ENCODE results near the gene TBX10.

The TBX10 gene

DNA sequence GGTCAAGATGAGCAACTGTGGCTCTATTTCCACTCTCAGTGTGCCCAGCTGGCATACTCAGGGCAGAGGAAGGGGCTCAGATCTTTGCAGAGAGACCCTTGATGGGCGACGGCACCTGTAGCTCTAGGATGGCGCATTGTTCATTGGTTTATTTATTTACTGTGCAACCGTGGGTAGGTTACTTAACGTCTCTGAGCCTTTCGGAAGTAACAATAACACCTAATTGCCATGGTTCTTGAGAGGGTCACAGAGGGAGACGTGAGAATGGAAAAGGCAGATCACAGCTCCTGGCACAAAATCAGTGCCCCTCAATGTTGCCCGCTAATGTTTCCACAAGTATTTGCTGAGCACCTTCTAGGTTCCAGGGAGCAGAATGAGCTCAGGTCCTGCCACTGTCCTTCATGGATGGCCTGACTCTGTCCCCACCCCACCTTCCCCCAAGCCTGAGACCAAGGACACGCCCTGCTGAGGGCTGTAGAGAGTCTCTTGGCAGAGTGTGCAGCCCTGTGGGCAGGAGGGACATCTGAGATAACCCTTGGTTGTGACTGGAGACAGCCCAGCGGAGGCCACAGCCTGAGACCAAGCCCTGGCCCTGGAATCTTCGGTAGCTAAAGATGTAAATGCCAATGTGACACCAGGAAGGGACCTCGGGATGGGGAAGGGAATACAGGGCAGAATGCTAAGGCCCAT is 35.6 kb upstream of the TBX10 start:
- no peak overlapping the region for H3K4me3 ChIP-seq
- TF ChIP-seq, protein P1, sequence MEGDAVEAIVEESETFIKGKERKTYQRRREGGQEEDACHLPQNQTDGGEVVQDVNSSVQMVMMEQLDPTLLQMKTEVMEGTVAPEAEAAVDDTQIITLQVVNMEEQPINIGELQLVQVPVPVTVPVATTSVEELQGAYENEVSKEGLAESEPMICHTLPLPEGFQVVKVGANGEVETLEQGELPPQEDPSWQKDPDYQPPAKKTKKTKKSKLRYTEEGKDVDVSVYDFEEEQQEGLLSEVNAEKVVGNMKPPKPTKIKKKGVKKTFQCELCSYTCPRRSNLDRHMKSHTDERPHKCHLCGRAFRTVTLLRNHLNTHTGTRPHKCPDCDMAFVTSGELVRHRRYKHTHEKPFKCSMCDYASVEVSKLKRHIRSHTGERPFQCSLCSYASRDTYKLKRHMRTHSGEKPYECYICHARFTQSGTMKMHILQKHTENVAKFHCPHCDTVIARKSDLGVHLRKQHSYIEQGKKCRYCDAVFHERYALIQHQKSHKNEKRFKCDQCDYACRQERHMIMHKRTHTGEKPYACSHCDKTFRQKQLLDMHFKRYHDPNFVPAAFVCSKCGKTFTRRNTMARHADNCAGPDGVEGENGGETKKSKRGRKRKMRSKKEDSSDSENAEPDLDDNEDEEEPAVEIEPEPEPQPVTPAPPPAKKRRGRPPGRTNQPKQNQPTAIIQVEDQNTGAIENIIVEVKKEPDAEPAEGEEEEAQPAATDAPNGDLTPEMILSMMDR (IDR thresholded peaks at IDR 0.05) = no peak
- DNase-seq = no peak
- H3K4me1 ChIP-seq = no peaks in the 10 kb centered on the region
- no peak overlapping the region for H3K27ac ChIP-seq
- H3K36me3 ChIP-seq = no peaks in the 10 kb centered on the region
- intact Hi-C loops (cut with DNase I; ENCODE audit: low total_unique reads) = no loop called here
- H3K9me3 ChIP-seq = no peaks in the 10 kb centered on the region
- peaks cover 0 to 42% of the 10 kb centered on the region in 2 donors for H3K27me3 ChIP-seq

DNA sequence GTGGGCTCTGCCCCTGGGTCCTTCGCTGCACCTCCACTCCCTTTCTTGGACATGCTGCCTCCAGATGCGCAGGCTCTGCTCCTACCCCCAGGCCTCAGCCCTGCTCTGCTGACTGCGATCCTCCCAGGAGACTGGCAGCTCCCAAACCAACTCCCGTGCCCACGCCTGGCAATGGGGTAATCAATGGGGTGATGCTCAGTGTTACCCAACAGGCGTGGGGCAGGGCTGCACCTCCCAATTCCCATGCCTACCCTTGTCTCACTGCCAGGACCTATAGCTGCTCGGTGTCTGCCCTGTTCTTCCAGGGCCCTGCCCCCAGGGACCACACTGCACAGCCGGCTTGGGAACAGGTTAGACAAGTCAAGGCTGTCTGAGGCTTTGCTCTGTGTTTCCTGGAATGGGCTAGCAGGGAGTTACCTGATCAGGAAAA is 34.9 kb upstream of the TBX10 start, which contains the start of gene ALDH3B2:
Gene ALDH3B2, minus strand, starts transcription at position 182 of the 430 bp plus-strand sequence. CDS start 7,688 bp downstream, outside the sequence.
- TF ChIP-seq, protein P1 (IDR thresholded peaks at IDR 0.05) = no peak
- no peak for DNase-seq
- Histone ChIP-seq H3K36me3 (no peaks in the 10 kb centered on the region), H3K4me3 (no peak within 1 kb of the TSS), H3K27me3 (peaks cover 0 to 42% of the 10 kb centered on the region in 2 donors), H3K4me1 (no peaks in the 10 kb centered on the region), H3K9me3 (no peaks in the 10 kb centered on the region), H3K27ac (no peak within 1 kb of the TSS)
- intact Hi-C loops (cut with DNase I; ENCODE audit: low total_unique reads) = no loop called here

DNA sequence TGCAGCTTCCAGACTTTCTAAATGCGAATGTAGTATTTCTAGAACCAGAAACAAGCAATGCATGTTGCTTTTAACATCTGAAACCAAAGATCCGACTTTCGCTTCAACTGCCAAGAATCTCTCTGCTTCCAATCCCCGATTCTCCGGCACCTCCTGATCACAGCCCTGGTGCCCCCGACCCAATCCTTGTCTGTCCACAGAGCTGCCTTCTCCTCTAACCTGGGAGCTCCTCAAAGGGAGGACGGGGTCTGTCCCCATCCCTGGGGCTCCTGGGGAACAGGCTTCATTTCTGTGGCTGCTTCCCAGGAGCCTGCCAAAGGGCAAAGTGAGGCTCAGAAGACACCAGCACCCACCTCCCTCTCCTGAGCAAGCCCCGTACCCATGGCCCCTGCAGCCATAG is 34.3 kb upstream of the TBX10 start:
- Histone ChIP-seq H3K27ac (no peak overlapping the region), H3K4me3 (no peak overlapping the region), H3K27me3 (peaks cover 0 to 42% of the 10 kb centered on the region in 2 donors), H3K4me1 (no peaks in the 10 kb centered on the region), H3K36me3 (no peaks in the 10 kb centered on the region), H3K9me3 (no peaks in the 10 kb centered on the region)
- TF ChIP-seq, protein P1 (IDR thresholded peaks at IDR 0.05) = no peak
- DNase-seq = no peak
- intact Hi-C loops (cut with DNase I; ENCODE audit: low total_unique reads) = no loop called here

DNA sequence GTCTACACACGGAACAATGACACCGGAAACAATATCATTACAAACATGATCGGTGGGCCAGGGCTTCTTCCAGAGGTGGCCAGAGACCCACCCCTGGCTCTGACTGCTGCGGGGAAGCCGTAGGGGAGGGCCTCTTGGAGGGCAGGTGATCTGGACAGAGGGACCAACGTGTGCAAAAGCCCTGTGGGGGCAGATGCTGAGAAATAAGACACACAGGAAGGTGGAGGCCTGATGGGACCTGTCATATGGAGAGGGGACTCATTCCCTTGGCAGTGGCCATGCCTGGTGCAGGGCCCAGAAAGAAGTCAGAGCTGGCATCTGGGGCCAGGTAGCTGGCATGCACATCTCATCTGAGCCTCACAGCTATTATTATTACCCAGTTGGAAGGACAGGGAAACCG is 33.8 kb upstream of the TBX10 start:
- intact Hi-C loops (cut with DNase I; ENCODE audit: low total_unique reads) = no loop called here
- no peaks in the 10 kb centered on the region for H3K4me1 ChIP-seq
- no peak overlapping the region for H3K4me3 ChIP-seq
- no peaks in the 10 kb centered on the region for H3K9me3 ChIP-seq
- H3K27me3 ChIP-seq = peaks cover 0 to 42% of the 10 kb centered on the region in 2 donors
- no peak for DNase-seq
- TF ChIP-seq, protein P1 (IDR thresholded peaks at IDR 0.05) = no peak
- H3K36me3 ChIP-seq = no peaks in the 10 kb centered on the region
- H3K27ac ChIP-seq = no peak overlapping the region

DNA sequence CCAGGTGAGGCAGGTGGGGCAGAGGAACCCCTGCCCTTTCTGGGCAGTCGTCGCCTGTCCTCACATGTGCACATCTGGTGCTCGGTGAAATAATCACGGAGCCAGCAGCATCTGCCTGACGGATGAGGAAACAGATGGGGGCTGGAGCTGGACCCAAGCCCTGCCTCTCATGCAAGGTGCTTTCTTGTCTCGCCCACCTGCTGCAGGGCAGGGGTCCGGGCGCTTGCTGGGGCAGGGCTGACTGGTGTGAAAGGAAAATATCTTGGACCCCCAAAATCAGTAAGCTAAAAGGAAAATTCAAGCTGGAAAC is 31.6 kb upstream of the TBX10 start:
- DNase-seq = no peak
- TF ChIP-seq, protein P1 (IDR thresholded peaks at IDR 0.05) = no peak
- Histone ChIP-seq H3K27me3 (peaks cover 0 to 53% of the 10 kb centered on the region in 2 donors), H3K36me3 (no peaks in the 10 kb centered on the region), H3K27ac (no peak overlapping the region), H3K4me3 (no peak overlapping the region), H3K4me1 (no peaks in the 10 kb centered on the region), H3K9me3 (no peaks in the 10 kb centered on the region)
- intact Hi-C loops (cut with DNase I; ENCODE audit: low total_unique reads) = no loop called here
